ENCODE results near the gene USP6NL.

The USP6NL gene

GRCh38 chr10:11517150-11517549, 94.3 kb downstream of the USP6NL start:
- Histone ChIP-seq H3K27me3 (replicated peaks in 2 of 5; ENCODE audit: control insufficient read depth in 4 of 5, insufficient read depth in 5 of 5, low read length in 4 of 5) (no peaks in the 10 kb centered on the region), H3K4me1 (ENCODE audit: control extremely low read depth in 1 of 4, control insufficient read depth in 4 of 4, insufficient read depth in 4 of 4, low read length in 3 of 4) (peaks cover 9 to 20% (median 14%) of the 10 kb centered on the region in 4 experiments), H3K9me3 (ENCODE audit: control extremely low read depth in 1 of 5, control insufficient read depth in 4 of 5, insufficient read depth in 2 of 5, low read depth in 1 of 5, low read length in 4 of 5) (no peaks in the 10 kb centered on the region), H3K4me3 (ENCODE audit: control insufficient read depth in 1 of 7, extremely low read depth in 1 of 7, insufficient read depth in 4 of 7, low read depth in 2 of 7, low read length in 6 of 7) (no peak overlapping the region), H3K36me3 (ENCODE audit: control insufficient read depth in 4 of 4, insufficient read depth in 4 of 4, low read length in 3 of 4) (peaks cover 2 to 20% (median 6%) of the 10 kb centered on the region in 4 experiments), H3K27ac (ENCODE audit: insufficient read depth in 1 of 2, low read depth in 1 of 2, low read length in 2 of 2, poor library complexity in 1 of 2, severe bottlenecking in 2 of 2) (no peak overlapping the region)
- ChIA-PET CTCF (interaction anchor here (1.6 to 6.3 kb wide), 3 partner anchors 204 to 240 kb away, joined by 5 to 67 read pairs (median 51); no protein-coding TSS in a partner anchor), POLR2A (no interaction called here)
- DNase-seq = no peak
- WGBS (ENCODE audit: insufficient coverage) = no CpG with 5 or more reads among the region's 1 CpG

- no CpG with 5 or more reads among the region's 2 CpGs for WGBS (ENCODE audit: insufficient coverage)
- CTCF ChIA-PET = interaction anchor here (0.6 to 3.9 kb wide), 17 partner anchors 13 to 252 kb away, joined by 3 to 99 read pairs (median 4); no protein-coding TSS in a partner anchor
- H3K27ac ChIP-seq (ENCODE audit: insufficient read depth in 1 of 2, low read depth in 1 of 2, low read length in 2 of 2, poor library complexity in 1 of 2, severe bottlenecking in 2 of 2) = no peak overlapping the region
- POLR2A ChIA-PET = no interaction called here
- H3K27me3 ChIP-seq (replicated peaks in 2 of 5; ENCODE audit: control insufficient read depth in 4 of 5, insufficient read depth in 5 of 5, low read length in 4 of 5) = no peaks in the 10 kb centered on the region
- no peak overlapping the region for H3K4me3 ChIP-seq (ENCODE audit: control insufficient read depth in 1 of 7, extremely low read depth in 1 of 7, insufficient read depth in 4 of 7, low read depth in 2 of 7, low read length in 6 of 7)
- peak; percentile 37 to 75 (median 69) for DNase-seq
- peaks cover 9 to 20% (median 14%) of the 10 kb centered on the region in 4 experiments for H3K4me1 ChIP-seq (ENCODE audit: control extremely low read depth in 1 of 4, control insufficient read depth in 4 of 4, insufficient read depth in 4 of 4, low read length in 3 of 4)
- no peaks in the 10 kb centered on the region for H3K9me3 ChIP-seq (ENCODE audit: control extremely low read depth in 1 of 5, control insufficient read depth in 4 of 5, insufficient read depth in 2 of 5, low read depth in 1 of 5, low read length in 4 of 5)
- H3K36me3 ChIP-seq (ENCODE audit: control insufficient read depth in 4 of 4, insufficient read depth in 4 of 4, low read length in 3 of 4) = peaks cover 2 to 20% (median 6%) of the 10 kb centered on the region in 4 experiments
These were observed 95.1 kb downstream of the USP6NL start for GRCh38 chr10:11516431-11516746.

GRCh38 chr10:11515596-11516430, 95.6 kb downstream of the USP6NL start:
- POLR2A ChIA-PET = no interaction called here
- no peaks in the 10 kb centered on the region for H3K9me3 ChIP-seq (ENCODE audit: control extremely low read depth in 1 of 5, control insufficient read depth in 4 of 5, insufficient read depth in 2 of 5, low read depth in 1 of 5, low read length in 4 of 5)
- no peaks in the 10 kb centered on the region for H3K27me3 ChIP-seq (replicated peaks in 2 of 5; ENCODE audit: control insufficient read depth in 4 of 5, insufficient read depth in 5 of 5, low read length in 4 of 5)
- WGBS (ENCODE audit: insufficient coverage) = 13% methylated on average over 2 of the region's 5 CpGs
- CTCF ChIA-PET = interaction anchor here (0.6 to 3.9 kb wide), 30 partner anchors 10 to 252 kb away, joined by 3 to 99 read pairs (median 4); no protein-coding TSS in a partner anchor
- H3K4me3 ChIP-seq (ENCODE audit: control insufficient read depth in 1 of 7, extremely low read depth in 1 of 7, insufficient read depth in 4 of 7, low read depth in 2 of 7, low read length in 6 of 7) = peak overlapping the region in 1 of 7 experiments; percentile 18
- peaks cover 9 to 20% (median 14%) of the 10 kb centered on the region in 4 experiments for H3K4me1 ChIP-seq (ENCODE audit: control extremely low read depth in 1 of 4, control insufficient read depth in 4 of 4, insufficient read depth in 4 of 4, low read length in 3 of 4)
- DNase-seq = peak; percentile 72 to 86 (median 81)
- H3K36me3 ChIP-seq (ENCODE audit: control insufficient read depth in 4 of 4, insufficient read depth in 4 of 4, low read length in 3 of 4) = peaks cover 2 to 20% (median 6%) of the 10 kb centered on the region in 4 experiments
- H3K27ac ChIP-seq (ENCODE audit: insufficient read depth in 1 of 2, low read depth in 1 of 2, low read length in 2 of 2, poor library complexity in 1 of 2, severe bottlenecking in 2 of 2) = no peak overlapping the region

- no peak overlapping the region for H3K27ac ChIP-seq (ENCODE audit: insufficient read depth in 1 of 2, low read depth in 1 of 2, low read length in 2 of 2, poor library complexity in 1 of 2, severe bottlenecking in 2 of 2)
- DNase-seq = no peak
- peaks cover 2 to 14% (median 3%) of the 10 kb centered on the region in 4 experiments for H3K36me3 ChIP-seq (ENCODE audit: control insufficient read depth in 4 of 4, insufficient read depth in 4 of 4, low read length in 3 of 4)
- H3K4me3 ChIP-seq (ENCODE audit: control insufficient read depth in 1 of 7, extremely low read depth in 1 of 7, insufficient read depth in 4 of 7, low read depth in 2 of 7, low read length in 6 of 7) = no peak overlapping the region
- ChIA-PET CTCF (interaction anchor here (1.1 to 3.9 kb wide), 5 partner anchors 59 to 244 kb away, joined by 4 to 99 read pairs (median 5); no protein-coding TSS in a partner anchor), POLR2A (no interaction called here)
- H3K27me3 ChIP-seq (replicated peaks in 2 of 5; ENCODE audit: control insufficient read depth in 4 of 5, insufficient read depth in 5 of 5, low read length in 4 of 5) = no peaks in the 10 kb centered on the region
- peaks cover 11 to 20% (median 14%) of the 10 kb centered on the region in 4 experiments for H3K4me1 ChIP-seq (ENCODE audit: control extremely low read depth in 1 of 4, control insufficient read depth in 4 of 4, insufficient read depth in 4 of 4, low read length in 3 of 4)
- 88% methylated on average over 4 of the region's 4 CpGs for WGBS (ENCODE audit: insufficient coverage)
- no peaks in the 10 kb centered on the region for H3K9me3 ChIP-seq (ENCODE audit: control extremely low read depth in 1 of 5, control insufficient read depth in 4 of 5, insufficient read depth in 2 of 5, low read depth in 1 of 5, low read length in 4 of 5)
These were observed 97.7 kb downstream of the USP6NL start for GRCh38 chr10:11513727-11514126.

- 81% methylated on average over 2 of the region's 3 CpGs for WGBS (ENCODE audit: insufficient coverage)
- DNase-seq = no peak
- Histone ChIP-seq H3K27me3 (replicated peaks in 2 of 5; ENCODE audit: control insufficient read depth in 4 of 5, insufficient read depth in 5 of 5, low read length in 4 of 5) (no peaks in the 10 kb centered on the region), H3K4me1 (ENCODE audit: control extremely low read depth in 1 of 4, control insufficient read depth in 4 of 4, insufficient read depth in 4 of 4, low read length in 3 of 4) (peaks cover 10 to 20% (median 13%) of the 10 kb centered on the region in 4 experiments), H3K27ac (ENCODE audit: insufficient read depth in 1 of 2, low read depth in 1 of 2, low read length in 2 of 2, poor library complexity in 1 of 2, severe bottlenecking in 2 of 2) (no peak overlapping the region), H3K4me3 (ENCODE audit: control insufficient read depth in 1 of 7, extremely low read depth in 1 of 7, insufficient read depth in 4 of 7, low read depth in 2 of 7, low read length in 6 of 7) (no peak overlapping the region), H3K9me3 (ENCODE audit: control extremely low read depth in 1 of 5, control insufficient read depth in 4 of 5, insufficient read depth in 2 of 5, low read depth in 1 of 5, low read length in 4 of 5) (no peaks in the 10 kb centered on the region), H3K36me3 (ENCODE audit: control insufficient read depth in 4 of 4, insufficient read depth in 4 of 4, low read length in 3 of 4) (peaks cover 0 to 23% (median 10%) of the 10 kb centered on the region in 4 experiments)
- CTCF ChIA-PET = interaction anchor here (0.5 to 3.9 kb wide), 3 partner anchors 16 to 245 kb away, joined by 3 to 99 read pairs (median 5); no protein-coding TSS in a partner anchor
- POLR2A ChIA-PET = no interaction called here
These were observed 98.9 kb downstream of the USP6NL start for GRCh38 chr10:11512596-11512995.

- Histone ChIP-seq H3K4me3 (ENCODE audit: control insufficient read depth in 1 of 7, extremely low read depth in 1 of 7, insufficient read depth in 4 of 7, low read depth in 2 of 7, low read length in 6 of 7) (no peak overlapping the region), H3K27ac (ENCODE audit: insufficient read depth in 1 of 2, low read depth in 1 of 2, low read length in 2 of 2, poor library complexity in 1 of 2, severe bottlenecking in 2 of 2) (no peak overlapping the region), H3K27me3 (replicated peaks in 2 of 5; ENCODE audit: control insufficient read depth in 4 of 5, insufficient read depth in 5 of 5, low read length in 4 of 5) (no peaks in the 10 kb centered on the region), H3K36me3 (ENCODE audit: control insufficient read depth in 4 of 4, insufficient read depth in 4 of 4, low read length in 3 of 4) (peaks cover 0 to 28% (median 10%) of the 10 kb centered on the region in 4 experiments), H3K4me1 (ENCODE audit: control extremely low read depth in 1 of 4, control insufficient read depth in 4 of 4, insufficient read depth in 4 of 4, low read length in 3 of 4) (peaks cover 5 to 11% (median 8%) of the 10 kb centered on the region in 4 experiments), H3K9me3 (ENCODE audit: control extremely low read depth in 1 of 5, control insufficient read depth in 4 of 5, insufficient read depth in 2 of 5, low read depth in 1 of 5, low read length in 4 of 5) (no peaks in the 10 kb centered on the region)
- ChIA-PET CTCF (interaction anchor here (0.6 to 1.3 kb wide), 2 partner anchors 9 to 246 kb away, joined by 3 to 5 read pairs; no protein-coding TSS in a partner anchor), POLR2A (no interaction called here)
- DNase-seq = no peak
These were observed 100.1 kb downstream of the USP6NL start for GRCh38 chr10:11511321-11511720.

- Histone ChIP-seq H3K9me3 (ENCODE audit: control extremely low read depth in 1 of 5, control insufficient read depth in 4 of 5, insufficient read depth in 2 of 5, low read depth in 1 of 5, low read length in 4 of 5) (no peaks in the 10 kb centered on the region), H3K27me3 (replicated peaks in 2 of 5; ENCODE audit: control insufficient read depth in 4 of 5, insufficient read depth in 5 of 5, low read length in 4 of 5) (no peaks in the 10 kb centered on the region), H3K36me3 (ENCODE audit: control insufficient read depth in 4 of 4, insufficient read depth in 4 of 4, low read length in 3 of 4) (peaks cover 0 to 28% (median 10%) of the 10 kb centered on the region in 4 experiments), H3K4me3 (ENCODE audit: control insufficient read depth in 1 of 7, extremely low read depth in 1 of 7, insufficient read depth in 4 of 7, low read depth in 2 of 7, low read length in 6 of 7) (no peak overlapping the region), H3K27ac (ENCODE audit: insufficient read depth in 1 of 2, low read depth in 1 of 2, low read length in 2 of 2, poor library complexity in 1 of 2, severe bottlenecking in 2 of 2) (no peak overlapping the region), H3K4me1 (ENCODE audit: control extremely low read depth in 1 of 4, control insufficient read depth in 4 of 4, insufficient read depth in 4 of 4, low read length in 3 of 4) (peaks cover 0 to 5% (median 3%) of the 10 kb centered on the region in 4 experiments)
- ChIA-PET POLR2A (interaction anchor here (0.7 kb wide), 1 partner anchor 248 kb away, joined by 3 read pairs; no protein-coding TSS in a partner anchor), CTCF (no interaction called here)
- WGBS (ENCODE audit: insufficient coverage) = 100% methylated on average over 3 of the region's 3 CpGs
- no peak for DNase-seq
These were observed 100.7 kb downstream of the USP6NL start for GRCh38 chr10:11510736-11511135.
